ENCODE measurements around the gene TRIM28. TPM values are rescaled to one million over a fixed set of nuclear protein-coding genes. Genes with fewer than 3 reads are reported as not detected.
A peak's percentile ranks its signal among the peaks of the same experiment; 100 is the strongest.

The TRIM28 gene
- total RNA-seq, 2 experiments from 2014 or later = 527 to 550 TPM

DNA sequence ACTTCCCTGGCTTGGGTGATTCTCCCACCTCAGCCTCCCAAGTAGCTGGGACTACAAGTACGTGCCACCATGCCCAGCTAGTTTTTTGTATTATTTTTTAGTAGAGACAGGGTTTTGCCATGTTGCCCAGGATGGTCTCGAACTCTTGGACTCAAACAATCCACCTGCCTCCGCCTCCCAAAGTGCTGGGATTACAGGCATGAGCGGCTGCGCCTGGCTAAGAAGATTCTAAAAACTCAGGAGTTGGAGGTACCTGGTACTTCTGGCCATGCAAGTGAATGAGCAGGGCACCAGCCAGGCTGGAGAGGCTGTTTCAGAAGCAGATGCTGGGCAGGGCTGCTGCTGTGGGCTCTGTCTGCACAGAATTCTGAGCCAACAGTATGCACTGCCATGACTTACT lies 23.1 kb downstream of the TRIM28 start:
- TF ChIP-seq, protein P1, sequence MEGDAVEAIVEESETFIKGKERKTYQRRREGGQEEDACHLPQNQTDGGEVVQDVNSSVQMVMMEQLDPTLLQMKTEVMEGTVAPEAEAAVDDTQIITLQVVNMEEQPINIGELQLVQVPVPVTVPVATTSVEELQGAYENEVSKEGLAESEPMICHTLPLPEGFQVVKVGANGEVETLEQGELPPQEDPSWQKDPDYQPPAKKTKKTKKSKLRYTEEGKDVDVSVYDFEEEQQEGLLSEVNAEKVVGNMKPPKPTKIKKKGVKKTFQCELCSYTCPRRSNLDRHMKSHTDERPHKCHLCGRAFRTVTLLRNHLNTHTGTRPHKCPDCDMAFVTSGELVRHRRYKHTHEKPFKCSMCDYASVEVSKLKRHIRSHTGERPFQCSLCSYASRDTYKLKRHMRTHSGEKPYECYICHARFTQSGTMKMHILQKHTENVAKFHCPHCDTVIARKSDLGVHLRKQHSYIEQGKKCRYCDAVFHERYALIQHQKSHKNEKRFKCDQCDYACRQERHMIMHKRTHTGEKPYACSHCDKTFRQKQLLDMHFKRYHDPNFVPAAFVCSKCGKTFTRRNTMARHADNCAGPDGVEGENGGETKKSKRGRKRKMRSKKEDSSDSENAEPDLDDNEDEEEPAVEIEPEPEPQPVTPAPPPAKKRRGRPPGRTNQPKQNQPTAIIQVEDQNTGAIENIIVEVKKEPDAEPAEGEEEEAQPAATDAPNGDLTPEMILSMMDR (IDR thresholded peaks at IDR 0.05) = no peak
- ChIA-PET POLR2A (interaction anchor here (1.0 kb wide), 1 partner anchor 9 kb away, joined by 3 read pairs; the partner anchor contains the start of gene UBE2M), CTCF (interaction anchor here (1.3 to 2.0 kb wide), 2 partner anchors 14 to 47 kb away, joined by 3 to 7 read pairs; partner anchors contain the start of gene ZBTB45)
- Mint-ChIP-seq H3K4me1 (ENCODE audit: low read depth) (peaks cover 28% of the 10 kb centered on the region), H3K4me3 (no peak overlapping the region), H3K9me3 (no peaks in the 10 kb centered on the region), H3K27me3 (no peaks in the 10 kb centered on the region), H3K36me3 (ENCODE audit: low read depth) (peaks cover 30% of the 10 kb centered on the region), H3K27ac (no peak overlapping the region)
- ATAC-seq (no peak), DNase-seq (no peak)
- intact Hi-C loops (cut with micrococcal nuclease) = no loop called here

DNA sequence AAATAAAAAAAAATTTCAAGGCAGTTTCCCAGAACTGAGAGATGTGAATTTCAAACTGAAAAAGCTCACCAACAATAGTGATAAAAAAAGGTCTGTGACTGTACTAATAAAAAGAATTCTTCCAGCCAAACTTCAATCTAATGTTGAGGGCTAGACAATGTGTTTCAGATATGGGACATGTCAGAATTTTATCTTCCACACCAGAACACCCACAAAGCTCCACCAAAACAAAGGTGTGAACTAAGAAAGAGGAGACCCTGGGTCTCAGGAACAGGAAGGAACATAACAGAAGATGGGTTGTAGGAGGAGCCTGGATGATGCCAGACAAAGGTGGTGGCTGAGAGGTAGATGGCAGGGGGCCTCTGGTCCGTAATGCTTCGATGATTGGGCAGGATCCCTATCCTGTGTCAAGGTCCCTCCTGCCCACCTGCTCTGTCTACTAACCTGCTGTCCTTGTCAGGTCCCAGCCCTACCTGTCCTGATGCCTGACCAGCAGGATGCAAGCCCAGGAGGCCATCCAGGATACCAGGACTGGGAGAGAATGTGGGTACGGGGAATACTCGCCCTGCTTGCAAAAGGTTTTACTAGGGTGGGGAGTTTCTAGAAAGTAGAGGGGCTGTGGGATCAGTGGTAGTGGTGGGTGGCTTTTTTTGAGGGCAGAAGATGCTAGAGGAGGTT lies 24.7 kb downstream of the TRIM28 start:
- Mint-ChIP-seq H3K36me3 (ENCODE audit: low read depth) (peaks cover 30% of the 10 kb centered on the region), H3K27ac (peak overlapping the region; percentile 40), H3K27me3 (no peaks in the 10 kb centered on the region), H3K4me1 (ENCODE audit: low read depth) (peaks cover 27% of the 10 kb centered on the region), H3K4me3 (no peak overlapping the region), H3K9me3 (no peaks in the 10 kb centered on the region)
- ChIA-PET POLR2A (interaction anchor here (1.0 kb wide), 2 partner anchors 13 to 21 kb away, joined by 3 to 4 read pairs; partner anchors contain the start of gene CHMP2A), CTCF (no interaction called here)
- TF ChIP-seq, protein P1 (IDR thresholded peaks at IDR 0.05) = no peak
- ATAC-seq (no peak), DNase-seq (no peak)
- intact Hi-C loops (cut with micrococcal nuclease) = no loop called here

DNA sequence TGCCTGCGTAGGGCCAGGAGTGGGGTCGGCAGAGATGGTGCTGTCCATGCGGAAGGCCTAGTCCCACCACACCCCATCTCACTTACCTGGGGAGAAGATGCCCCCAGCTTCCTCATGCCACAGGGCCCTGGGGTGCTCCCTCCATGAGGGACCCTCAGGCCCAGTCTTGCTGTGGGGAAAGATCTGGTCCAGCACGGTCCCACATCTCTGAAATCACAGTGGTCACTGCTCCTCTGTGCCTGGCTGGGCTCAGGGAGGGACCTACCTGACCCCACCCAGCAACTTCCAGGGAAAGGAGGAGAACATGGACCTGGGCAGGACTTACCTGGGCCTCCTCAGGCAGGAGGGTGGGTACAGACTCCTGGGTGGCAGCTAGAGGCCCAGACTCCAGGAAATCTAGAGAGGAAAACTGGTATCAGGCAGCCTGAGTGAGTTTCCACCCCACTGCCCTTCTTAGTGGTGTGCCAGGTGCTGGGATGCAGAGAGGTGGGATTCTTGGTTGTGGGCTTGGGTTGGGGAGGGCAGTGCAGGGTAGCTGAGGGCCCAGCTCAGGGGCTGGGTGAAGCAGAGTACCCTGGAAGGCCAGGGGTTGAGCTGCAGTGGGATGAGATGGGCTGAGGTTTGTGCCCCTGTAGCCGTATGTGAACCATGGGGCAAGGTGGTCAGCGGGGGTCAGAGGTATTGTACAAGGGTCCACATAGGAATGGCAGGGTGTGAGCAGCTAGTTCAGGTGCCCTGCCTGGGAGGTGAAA lies 25.5 kb downstream of the TRIM28 start:
- Mint-ChIP-seq H3K27ac (no peak overlapping the region), H3K9me3 (no peaks in the 10 kb centered on the region), H3K27me3 (no peaks in the 10 kb centered on the region), H3K4me3 (no peak overlapping the region), H3K36me3 (ENCODE audit: low read depth) (peaks cover 26% of the 10 kb centered on the region), H3K4me1 (ENCODE audit: low read depth) (peaks cover 29% of the 10 kb centered on the region)
- intact Hi-C loops (cut with micrococcal nuclease) = no loop called here
- CTCF ChIA-PET = no interaction called here
- TF ChIP-seq, protein P1 (IDR thresholded peaks at IDR 0.05) = no peak
- ATAC-seq (no peak), DNase-seq (no peak)
- POLR2A ChIA-PET = interaction anchor here (0.8 to 3.8 kb wide), 2 partner anchors 7 to 15 kb away, joined by 3 to 29 read pairs; no protein-coding TSS in a partner anchor

DNA sequence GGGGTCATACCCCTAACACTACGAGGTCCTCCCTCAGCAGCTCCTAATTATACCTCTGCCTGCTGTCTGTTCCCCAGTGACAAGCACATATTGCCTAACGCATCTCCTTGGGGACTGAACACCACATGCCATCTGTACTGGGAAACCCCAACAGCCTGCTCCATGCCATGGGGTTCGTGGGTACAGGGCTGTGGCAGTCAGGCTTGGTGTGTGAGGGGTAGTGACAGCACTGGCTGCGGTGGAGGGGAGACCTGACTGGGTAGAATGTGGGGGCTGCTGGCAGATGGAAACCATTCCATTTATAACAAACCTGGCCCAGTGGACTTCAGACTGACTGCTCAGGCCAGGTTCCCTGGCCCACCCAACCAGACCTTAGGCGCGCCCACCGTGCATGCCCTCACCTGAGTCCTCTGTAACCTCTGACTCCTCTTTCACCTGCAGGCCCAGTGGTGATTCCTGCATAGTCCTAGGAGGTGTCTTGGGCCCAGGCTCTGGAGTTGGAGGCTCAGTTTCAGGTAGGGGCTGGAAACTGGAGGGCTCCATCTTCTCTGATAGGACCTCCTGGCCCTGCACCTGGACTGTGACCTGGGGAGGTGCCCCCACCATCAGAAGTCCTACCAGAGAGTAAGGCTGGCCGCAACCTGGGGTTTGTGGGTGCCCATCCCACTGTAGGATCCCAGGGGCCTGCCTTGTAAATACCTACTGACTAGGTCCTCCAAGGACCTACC lies 26.2 kb downstream of the TRIM28 start:
- Mint-ChIP-seq H3K27me3 (no peaks in the 10 kb centered on the region), H3K4me1 (ENCODE audit: low read depth) (peaks cover 29% of the 10 kb centered on the region), H3K27ac (no peak overlapping the region), H3K36me3 (ENCODE audit: low read depth) (peaks cover 23% of the 10 kb centered on the region), H3K9me3 (no peaks in the 10 kb centered on the region), H3K4me3 (no peak overlapping the region)
- intact Hi-C loops (cut with micrococcal nuclease) = no loop called here
- no peak for ATAC-seq
- ChIA-PET CTCF (no interaction called here), POLR2A (interaction anchor here (0.8 to 3.8 kb wide), 2 partner anchors 8 to 16 kb away, joined by 3 to 29 read pairs; no protein-coding TSS in a partner anchor)
- TF ChIP-seq, protein P1 (IDR thresholded peaks at IDR 0.05) = no peak
- no peak for DNase-seq

Measured in activated CD8-positive, alpha-beta T cell treated with anti-CD3 and anti-CD28 coated beads for 36 hours (primary cell).